SU-DHL-6 (cell line): Measurements from ENCODE around the gene CNNM1.

Source experiments
- H2AFZ ChIP-seq: fragments of 200-600 bp; sonication (generic); 2 replicates; pipeline ENCODE4 v1.6.1; 2014; ENCODE audit warnings: low read depth, mild to moderate bottlenecking, moderate library complexity, mixed read lengths, antibody characterized with exemption, low read length; ENCODE audit not compliant: severe bottlenecking
- H3F3A ChIP-seq: fragments of 200-600 bp; shearing (Covaris generic); 2 replicates; pipeline ENCODE4 v1.6.0; 2016; ENCODE audit warnings: antibody characterized with exemption, mild to moderate bottlenecking; ENCODE audit not compliant: insufficient read depth
- H3K27ac ChIP-seq: fragments of 200-600 bp; sonication (generic); 2 replicates; pipeline ENCODE4 v1.5.1; 2016; ENCODE audit warnings: low read depth, mild to moderate bottlenecking, low read length, moderate library complexity, mixed read lengths
- H3K27me3 ChIP-seq: fragments of 200-600 bp; sonication (generic), shearing (Covaris generic); 2 replicates; pipeline ENCODE4 v1.6.0; 2014; ENCODE audit warnings: mild to moderate bottlenecking, low read length
- H3K36me3 ChIP-seq: fragments of 200-600 bp; sonication (generic); 2 replicates; pipeline ENCODE4 v1.6.1; 2014; ENCODE audit warnings: mild to moderate bottlenecking, low read length, mixed read lengths
- H3K4me2 ChIP-seq: fragments of 300-600, 200-600 bp; shearing (Covaris generic), sonication (generic); 2 replicates; pipeline ENCODE4 v1.6.0; 2014; ENCODE audit warnings: low read length, low read depth, mild to moderate bottlenecking; ENCODE audit not compliant: poor library complexity, severe bottlenecking
- H3K4me3 ChIP-seq: fragments of 200-600 bp; sonication (generic); 2 replicates; pipeline ENCODE4 v1.5.1; 2014; ENCODE audit warnings: antibody characterized with exemption, low read length, mild to moderate bottlenecking, mixed read lengths; ENCODE audit not compliant: insufficient read depth, poor library complexity, severe bottlenecking
- H3K79me2 ChIP-seq: fragments of 200-600 bp; sonication (generic); 2 replicates; pipeline ENCODE4 v1.6.1; 2014; ENCODE audit warnings: mild to moderate bottlenecking, low read length, moderate library complexity; ENCODE audit not compliant: insufficient read depth
- H3K9ac ChIP-seq: fragments of 200-600 bp; sonication (generic); 2 replicates; pipeline ENCODE4 v1.7.0; 2014; ENCODE audit warnings: mild to moderate bottlenecking, low read length
- H3K9me2 ChIP-seq: fragments of 200-600 bp; sonication (generic); replicated peaks from 2 replicates; pipeline ENCODE4 v1.6.1; 2014; ENCODE audit warnings: low read length; ENCODE audit not compliant: insufficient read depth
- H3K9me3 ChIP-seq: fragments of 200-600 bp; sonication (generic); 2 replicates; pipeline ENCODE4 v1.6.1; 2014; ENCODE audit warnings: low read length, mixed read lengths; ENCODE audit not compliant: insufficient read depth
- H4K20me1 ChIP-seq: fragments of 200-600 bp; sonication (generic); 2 replicates; pipeline ENCODE4 v1.6.1; 2014; ENCODE audit warnings: low read depth, mild to moderate bottlenecking, antibody characterized with exemption, low read length, moderate library complexity, mixed read lengths
- EZH2phosphoT487 ChIP-seq: fragments of 200-600 bp; sonication (generic), shearing (Covaris generic); conservative IDR thresholded peaks from 2 replicates; pipeline ENCODE4 v1.6.1; 2018; ENCODE audit warnings: mild to moderate bottlenecking, antibody characterized with exemption, low read length, moderate library complexity, mixed read lengths
- TF ChIP-seq, protein P1 (sequence below): fragments of 200-600 bp; sonication (generic); IDR thresholded peaks from one replicate; pipeline ENCODE4 v1.5.1; 2017; ENCODE audit warnings: antibody characterized with exemption, mild to moderate bottlenecking, low read length, moderate library complexity; ENCODE audit not compliant: insufficient read depth, poor library complexity, severe bottlenecking

CNNM1 gene

GRCh38 chr10:99443500-99443899 is 114.3 kb downstream of the CNNM1 start:
- Histone ChIP-seq H3K4me3 (no peak overlapping the region), H3K9ac (no peak overlapping the region), H3F3A (no peaks in the 10 kb centered on the region), H3K79me2 (no peaks in the 10 kb centered on the region), H3K9me3 (no peaks in the 10 kb centered on the region), H3K27ac (no peak overlapping the region), H2AFZ (no peak overlapping the region), H3K27me3 (no peaks in the 10 kb centered on the region), H3K36me3 (no peaks in the 10 kb centered on the region), H3K4me2 (no peak overlapping the region), H4K20me1 (no peaks in the 10 kb centered on the region), H3K9me2 (no peaks in the 10 kb centered on the region)
- TF ChIP-seq EZH2phosphoT487: no peak
- TF ChIP-seq, protein P1, sequence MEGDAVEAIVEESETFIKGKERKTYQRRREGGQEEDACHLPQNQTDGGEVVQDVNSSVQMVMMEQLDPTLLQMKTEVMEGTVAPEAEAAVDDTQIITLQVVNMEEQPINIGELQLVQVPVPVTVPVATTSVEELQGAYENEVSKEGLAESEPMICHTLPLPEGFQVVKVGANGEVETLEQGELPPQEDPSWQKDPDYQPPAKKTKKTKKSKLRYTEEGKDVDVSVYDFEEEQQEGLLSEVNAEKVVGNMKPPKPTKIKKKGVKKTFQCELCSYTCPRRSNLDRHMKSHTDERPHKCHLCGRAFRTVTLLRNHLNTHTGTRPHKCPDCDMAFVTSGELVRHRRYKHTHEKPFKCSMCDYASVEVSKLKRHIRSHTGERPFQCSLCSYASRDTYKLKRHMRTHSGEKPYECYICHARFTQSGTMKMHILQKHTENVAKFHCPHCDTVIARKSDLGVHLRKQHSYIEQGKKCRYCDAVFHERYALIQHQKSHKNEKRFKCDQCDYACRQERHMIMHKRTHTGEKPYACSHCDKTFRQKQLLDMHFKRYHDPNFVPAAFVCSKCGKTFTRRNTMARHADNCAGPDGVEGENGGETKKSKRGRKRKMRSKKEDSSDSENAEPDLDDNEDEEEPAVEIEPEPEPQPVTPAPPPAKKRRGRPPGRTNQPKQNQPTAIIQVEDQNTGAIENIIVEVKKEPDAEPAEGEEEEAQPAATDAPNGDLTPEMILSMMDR: no peak
